NB4 (cell line): Measurements from ENCODE around the gene ACSL3.
A peak's percentile ranks its signal among the peaks of the same experiment; 100 is the strongest.

Experiments
- DNase-seq: peaks from one replicate; pipeline ENCODE4 v3.0.0; 2010; ENCODE audit warnings: low read depth
- H3K4me3 ChIP-seq: one replicate; pipeline ENCODE4 v1.5.1; 2011; ENCODE audit warnings: mild to moderate bottlenecking, low read depth, low read length, moderate library complexity
- CTCF ChIP-seq: IDR thresholded peaks from one replicate; pipeline ENCODE4 v1.5.1; 2012; ENCODE audit warnings: low read depth, low read length
- MAX ChIP-seq: IDR thresholded peaks from 2 replicates; pipeline ENCODE4 v1.6.1; 2011; ENCODE audit warnings: low read depth, low read length
- MYC ChIP-seq: IDR thresholded peaks from 2 replicates; pipeline ENCODE4 v1.6.1; 2011; ENCODE audit warnings: low read depth, low read length
- POLR2A ChIP-seq: IDR thresholded peaks from 2 replicates; pipeline ENCODE4 v1.6.1; 2011; ENCODE audit warnings: mild to moderate bottlenecking; ENCODE audit not compliant: insufficient read length; ENCODE audit errors: extremely low read depth

The ACSL3 gene

GRCh38 chr2:222869252-222869560, 8.4 kb downstream of the ACSL3 start:
- TF ChIP-seq MAX (no peak), POLR2A (no peak), MYC (no peak), CTCF (no peak)

DNA sequence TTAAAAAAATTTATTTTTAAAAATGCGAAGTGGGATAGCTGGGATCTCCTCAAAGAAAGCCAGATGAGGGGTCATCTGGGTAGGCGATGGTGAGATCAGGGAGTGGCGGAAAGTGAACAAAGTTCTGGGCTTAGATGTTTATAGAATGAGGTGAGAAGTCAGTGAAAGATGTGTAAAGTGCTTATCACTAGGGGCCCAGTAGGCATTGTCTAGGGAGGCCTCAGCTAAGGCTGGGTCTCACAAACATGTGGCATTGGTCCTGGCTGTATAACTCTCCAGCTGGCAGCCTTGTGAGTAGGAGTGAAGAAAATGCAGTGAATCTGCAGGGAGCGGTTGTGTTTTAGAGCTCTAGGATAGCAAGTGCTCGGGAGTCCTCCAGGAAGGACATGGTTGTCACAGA, 10.5 kb downstream of the ACSL3 start:
- no peak for DNase-seq
- no peak for TF ChIP-seq MAX
- no peak for TF ChIP-seq CTCF
- no peak for TF ChIP-seq MYC
- no peak for TF ChIP-seq POLR2A
- H3K4me3 ChIP-seq, result no peak overlapping the region

More at GRCh38 chr2:222869252-222869560, 8.4 kb downstream of the ACSL3 start:
- peak; percentile 57 for DNase-seq
- no peak overlapping the region for H3K4me3 ChIP-seq

DNA sequence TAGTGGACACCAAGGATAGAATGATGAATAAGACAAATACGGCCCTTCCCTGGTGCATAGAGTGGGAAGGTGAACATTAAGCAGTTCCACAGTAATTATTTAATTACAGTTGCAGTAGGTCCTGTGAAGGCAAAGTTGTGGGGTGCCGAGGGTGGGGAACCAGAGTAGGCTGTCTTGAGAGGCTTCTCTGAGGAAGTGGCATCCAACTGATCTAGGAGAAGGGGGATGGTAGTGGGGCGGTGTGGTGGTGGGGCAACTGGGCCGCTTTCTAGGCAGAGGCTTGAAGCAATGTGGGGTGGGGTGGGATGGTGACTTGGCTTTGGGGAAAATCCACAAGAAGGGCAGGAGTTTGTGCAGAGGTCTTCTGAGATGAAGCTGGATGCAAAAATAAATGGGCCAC, 11.7 kb downstream of the ACSL3 start:
- no peak for TF ChIP-seq MAX
- TF ChIP-seq MYC, result no peak
- TF ChIP-seq CTCF, result no peak
- no peak for TF ChIP-seq POLR2A
- H3K4me3 ChIP-seq, result no peak overlapping the region
- DNase-seq, result no peak

DNA sequence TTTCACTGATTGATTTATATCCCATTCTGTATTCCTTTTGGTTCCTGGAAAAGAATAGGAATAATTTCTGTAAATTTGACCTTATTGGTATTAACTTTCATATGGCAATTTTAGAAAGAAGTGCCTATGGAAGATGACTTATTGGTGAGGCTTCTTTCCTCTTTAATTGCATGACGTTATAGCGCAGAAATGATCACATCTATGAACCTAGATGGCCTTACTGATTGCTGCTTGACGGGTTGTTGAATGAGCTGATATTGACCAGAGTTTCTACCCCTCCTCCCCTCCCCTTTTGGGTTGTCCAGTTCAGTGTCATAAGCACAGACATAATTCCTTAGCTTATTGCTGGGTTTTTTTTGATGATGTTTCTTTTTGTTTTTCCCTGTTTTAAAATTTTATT, 14.6 kb downstream of the ACSL3 start:
- no peak overlapping the region for H3K4me3 ChIP-seq
- DNase-seq, result no peak
- TF ChIP-seq CTCF, result no peak
- no peak for TF ChIP-seq MYC
- no peak for TF ChIP-seq MAX
- no peak for TF ChIP-seq POLR2A

DNA sequence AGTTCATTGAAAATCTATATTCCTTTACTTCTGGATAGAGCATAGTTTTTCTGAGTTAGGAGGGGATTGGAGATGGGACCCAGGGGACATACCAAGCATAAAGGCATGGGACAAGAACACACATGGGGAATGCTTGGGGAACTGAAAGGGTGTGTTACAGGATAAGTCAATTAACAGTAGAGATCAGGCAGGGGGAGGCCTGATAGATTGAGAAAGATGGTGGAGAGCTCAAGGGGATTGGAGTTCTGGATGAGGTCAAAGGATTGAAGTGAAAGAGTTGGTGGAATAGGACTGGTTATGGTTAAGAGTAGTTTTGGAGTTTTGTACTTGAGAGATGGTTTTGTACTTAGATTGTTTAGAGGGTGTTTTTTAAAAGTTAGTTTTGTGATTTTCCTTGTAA, 16.1 kb downstream of the ACSL3 start:
- no peak for DNase-seq
- TF ChIP-seq MYC, result no peak
- no peak for TF ChIP-seq POLR2A
- TF ChIP-seq MAX, result no peak
- TF ChIP-seq CTCF, result no peak
- H3K4me3 ChIP-seq, result no peak overlapping the region
